GM12875 (cell line): ENCODE measurements around the gene EXD3.

ENCODE experiments used
- H3K4me3 ChIP-seq: one replicate; pipeline ENCODE4 v1.5.1; 2011; ENCODE audit warnings: low read depth, low read length, control low read depth
- TF ChIP-seq, protein P1 (sequence below): IDR thresholded peaks from 2 replicates; pipeline ENCODE4 v1.5.1; 2011; ENCODE audit warnings: low read depth, mild to moderate bottlenecking, control low read depth, inconsistent platforms, low read length, moderate library complexity, borderline replicate concordance; ENCODE audit not compliant: insufficient read depth

Gene EXD3

DNA sequence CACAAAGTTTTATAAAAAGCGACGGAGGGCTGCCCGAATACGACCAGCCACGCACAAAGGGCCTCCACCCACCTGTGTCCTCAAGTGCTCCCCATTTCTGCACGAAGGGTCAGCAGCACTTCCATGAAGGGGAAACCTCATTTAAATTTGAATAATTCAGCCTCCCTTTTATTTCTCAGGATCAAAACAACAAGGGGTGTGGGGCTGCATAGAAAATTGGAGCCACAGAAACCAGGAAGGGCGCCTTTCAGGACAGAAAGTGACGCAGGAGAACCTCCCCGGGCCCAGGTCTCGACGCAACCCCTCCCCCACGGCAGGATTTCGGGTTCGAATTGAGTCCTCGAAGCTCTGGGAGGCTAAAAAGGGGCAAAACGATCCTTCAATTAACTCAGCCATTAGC is 123.0 kb downstream of the EXD3 start:
- H3K4me3 ChIP-seq: no peak overlapping the region
- TF ChIP-seq, protein P1, sequence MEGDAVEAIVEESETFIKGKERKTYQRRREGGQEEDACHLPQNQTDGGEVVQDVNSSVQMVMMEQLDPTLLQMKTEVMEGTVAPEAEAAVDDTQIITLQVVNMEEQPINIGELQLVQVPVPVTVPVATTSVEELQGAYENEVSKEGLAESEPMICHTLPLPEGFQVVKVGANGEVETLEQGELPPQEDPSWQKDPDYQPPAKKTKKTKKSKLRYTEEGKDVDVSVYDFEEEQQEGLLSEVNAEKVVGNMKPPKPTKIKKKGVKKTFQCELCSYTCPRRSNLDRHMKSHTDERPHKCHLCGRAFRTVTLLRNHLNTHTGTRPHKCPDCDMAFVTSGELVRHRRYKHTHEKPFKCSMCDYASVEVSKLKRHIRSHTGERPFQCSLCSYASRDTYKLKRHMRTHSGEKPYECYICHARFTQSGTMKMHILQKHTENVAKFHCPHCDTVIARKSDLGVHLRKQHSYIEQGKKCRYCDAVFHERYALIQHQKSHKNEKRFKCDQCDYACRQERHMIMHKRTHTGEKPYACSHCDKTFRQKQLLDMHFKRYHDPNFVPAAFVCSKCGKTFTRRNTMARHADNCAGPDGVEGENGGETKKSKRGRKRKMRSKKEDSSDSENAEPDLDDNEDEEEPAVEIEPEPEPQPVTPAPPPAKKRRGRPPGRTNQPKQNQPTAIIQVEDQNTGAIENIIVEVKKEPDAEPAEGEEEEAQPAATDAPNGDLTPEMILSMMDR: no peak

DNA sequence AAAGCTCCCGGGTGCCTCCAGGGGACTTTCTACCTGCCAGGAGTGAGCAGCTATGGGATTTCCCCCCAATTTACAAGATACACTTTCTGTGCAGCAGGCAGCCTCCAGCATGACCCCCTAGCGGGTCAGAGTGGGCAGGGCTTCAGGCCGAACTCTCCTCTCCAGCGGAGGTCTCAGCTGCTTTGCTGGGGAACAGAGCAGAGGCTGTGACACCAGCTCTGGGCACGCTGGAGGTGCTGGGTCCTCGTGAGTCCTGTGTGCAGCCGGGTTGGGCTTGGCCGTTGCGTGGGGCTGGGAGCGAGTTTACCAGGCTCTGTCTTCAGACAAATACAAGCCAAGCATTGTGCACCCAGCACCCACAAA is 123.8 kb downstream of the EXD3 start:
- H3K4me3 ChIP-seq: no peak overlapping the region
- TF ChIP-seq, protein P1: 0 out of 2 replicates have a peak, but pooled peaks have one; percentile 5

DNA sequence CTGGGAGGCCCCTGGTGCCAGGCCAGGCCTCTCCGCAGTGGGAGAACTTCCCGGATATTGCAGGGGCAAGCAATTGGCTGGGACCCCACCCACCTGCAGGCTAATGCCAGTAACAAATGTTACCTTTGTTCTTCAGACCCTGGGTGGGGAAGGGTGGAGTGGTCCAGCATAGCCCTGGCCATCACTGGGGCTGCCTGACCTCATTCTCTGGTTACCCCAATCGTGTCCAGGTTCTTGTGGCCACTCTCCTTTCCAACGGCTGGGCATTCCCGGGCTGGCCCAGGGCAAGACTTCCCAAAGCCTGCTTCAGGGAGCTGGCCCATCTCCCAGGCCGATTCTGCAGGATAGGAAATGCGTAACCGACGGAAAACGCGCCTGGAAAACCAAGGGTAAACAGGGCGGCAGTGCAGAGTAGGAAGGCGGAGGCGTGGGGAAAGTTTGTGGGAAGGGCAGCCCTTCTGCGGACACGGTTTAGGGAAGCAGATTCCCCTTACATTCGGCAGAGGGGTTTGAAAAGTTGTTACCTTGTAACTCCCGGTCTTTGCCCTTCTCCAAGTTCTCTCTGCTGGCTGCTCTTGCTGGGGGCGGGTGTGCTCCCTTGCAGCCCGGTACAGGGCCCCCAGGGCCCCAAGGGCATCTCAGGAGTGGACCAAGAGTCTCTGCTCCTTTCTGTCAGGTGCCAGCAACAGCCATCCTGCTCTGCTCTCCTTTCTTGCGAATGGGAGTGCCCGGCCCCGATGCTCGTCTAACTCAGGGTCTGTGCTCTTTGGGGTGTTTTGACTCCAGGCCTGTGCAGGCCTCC is 124.4 kb downstream of the EXD3 start:
- TF ChIP-seq, protein P1: no peak
- no peak overlapping the region for H3K4me3 ChIP-seq

DNA sequence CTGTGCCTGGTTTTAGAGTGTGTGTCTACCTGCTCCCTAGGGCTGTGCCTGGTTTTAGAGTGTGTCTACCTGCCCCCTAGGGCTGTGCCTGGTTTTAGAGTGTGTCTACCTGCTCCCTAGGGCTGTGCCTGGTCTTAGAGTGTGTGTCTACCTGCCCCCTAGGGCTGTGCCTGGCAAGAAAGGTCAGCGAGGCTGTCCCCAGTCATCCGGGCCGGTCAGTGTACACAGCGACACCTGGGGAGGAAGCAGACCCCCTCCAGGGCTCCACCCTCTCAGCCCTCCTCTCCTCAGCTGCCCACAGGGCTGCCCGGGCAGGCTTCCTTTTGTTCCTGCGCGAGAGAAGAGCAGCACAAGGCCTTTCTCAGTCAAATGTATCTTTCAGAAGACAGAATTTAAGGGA is 125.0 kb downstream of the EXD3 start:
- no peak overlapping the region for H3K4me3 ChIP-seq
- TF ChIP-seq, protein P1: no peak

DNA sequence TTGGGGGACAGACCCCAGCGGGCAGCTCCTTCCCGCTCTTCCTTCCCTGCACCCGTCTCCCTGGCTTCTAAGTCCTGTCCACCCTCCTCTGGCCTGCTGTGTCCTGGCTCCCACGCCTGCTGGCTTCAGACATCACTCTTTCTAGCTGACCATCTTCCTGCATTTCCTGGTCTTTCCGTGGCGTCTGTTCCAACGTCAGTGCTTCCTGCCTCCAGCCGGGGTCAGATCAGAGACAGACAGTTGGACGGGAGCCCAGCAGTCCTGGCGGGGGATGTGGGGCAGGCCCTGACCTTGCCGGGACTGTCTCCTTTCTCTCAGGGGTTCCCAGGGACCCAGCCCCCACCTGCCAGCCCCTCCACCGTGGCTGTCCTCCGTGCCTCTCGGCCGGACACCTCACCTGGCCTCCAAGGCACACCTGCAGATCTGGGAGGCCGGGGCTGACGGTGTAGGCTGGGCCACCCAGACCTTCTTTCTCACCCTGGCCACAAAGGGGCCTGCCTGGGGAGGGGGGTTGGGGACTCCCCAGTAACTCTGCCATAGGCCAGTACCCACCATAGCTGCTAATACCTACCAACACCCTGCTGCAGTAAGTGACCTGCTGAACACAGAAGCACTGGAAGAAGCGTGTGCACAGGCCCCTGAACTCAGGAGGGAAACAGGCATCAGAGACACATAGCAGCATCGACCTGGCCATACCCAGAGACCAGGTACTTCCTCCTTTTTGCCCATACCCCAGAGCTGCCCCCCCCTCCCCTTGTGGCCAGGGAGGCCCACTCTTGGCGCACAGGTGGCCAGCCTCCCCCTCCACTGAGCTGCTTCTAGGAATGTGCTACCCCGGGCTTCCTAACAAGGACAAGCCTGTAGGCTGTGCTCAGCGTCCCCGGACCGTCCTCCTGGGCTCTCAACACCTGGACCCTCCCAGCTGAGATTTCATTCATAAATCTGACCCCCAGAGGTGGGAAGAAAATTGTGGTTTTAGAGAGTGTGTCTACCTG is 126.0 kb downstream of the EXD3 start:
- H3K4me3 ChIP-seq: no peak overlapping the region
- TF ChIP-seq, protein P1: no peak

DNA sequence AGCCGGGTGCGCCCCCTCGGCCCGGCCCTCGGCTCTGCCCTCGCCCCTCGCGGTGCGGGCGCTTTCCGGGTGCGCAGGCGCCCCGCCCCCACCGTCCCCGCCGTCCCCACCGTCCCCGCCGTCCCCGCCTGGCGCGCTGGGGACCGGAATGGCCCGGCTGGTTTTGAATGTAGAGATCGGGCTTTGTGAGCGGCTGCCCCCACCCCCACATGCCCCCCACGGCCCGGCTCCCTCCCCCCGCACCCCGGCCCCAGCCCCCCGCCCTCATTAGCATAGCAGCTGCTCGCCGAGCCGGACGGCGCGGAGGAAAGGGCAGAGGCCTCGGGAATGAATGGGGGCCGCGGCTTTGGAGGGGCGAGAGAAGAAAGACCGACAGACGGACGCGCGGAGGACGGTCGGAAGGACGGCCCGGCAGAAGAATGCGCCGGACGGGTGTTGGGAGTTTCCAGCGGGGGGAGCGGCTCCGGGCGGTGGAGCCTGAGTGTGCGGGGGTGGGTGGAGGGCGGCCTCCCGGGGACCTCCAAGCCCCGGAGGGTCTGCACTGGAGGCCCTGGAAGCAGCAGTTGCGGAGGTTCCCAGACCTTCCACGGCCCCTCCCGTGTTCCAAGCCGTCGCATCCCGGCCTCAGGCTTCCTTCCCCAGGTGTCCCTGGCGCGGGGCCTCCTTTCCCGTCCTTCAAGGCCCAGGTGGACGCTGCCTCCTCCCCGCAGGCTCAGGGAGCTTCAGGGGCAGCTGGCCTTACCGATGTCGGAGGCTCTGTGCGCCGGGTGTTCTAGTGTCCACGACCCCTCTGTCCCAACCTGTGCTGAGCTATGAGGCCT is 126.9 kb downstream of the EXD3 start:
- TF ChIP-seq, protein P1: no peak
- no peak overlapping the region for H3K4me3 ChIP-seq
